Peyer's patch (tissue), 4 donors: Measurements from ENCODE around the gene RFFL.

Source experiments
- POLR2A ChIP-seq, 2 donors: fragments of 450-650 bp; IDR thresholded peaks; one replicate each; pipeline ENCODE4 v1.5.1; 2017; ENCODE audit warnings: antibody characterized with exemption in 2 of 2, mild to moderate bottlenecking in 2 of 2, moderate library complexity in 2 of 2
- TF ChIP-seq, protein P1 (sequence below), 6 experiments: fragments of 450-650 bp in 4 of 6; fragments of 200-600 bp in 2 of 6; sonication (generic) in 1 of 6; IDR thresholded peaks; one replicate each; pipeline ENCODE4 v1.5.1; 2017 to 2019; ENCODE audit warnings: antibody characterized with exemption in 6 of 6, mild to moderate bottlenecking in 3 of 6, moderate library complexity in 1 of 6

DNA sequence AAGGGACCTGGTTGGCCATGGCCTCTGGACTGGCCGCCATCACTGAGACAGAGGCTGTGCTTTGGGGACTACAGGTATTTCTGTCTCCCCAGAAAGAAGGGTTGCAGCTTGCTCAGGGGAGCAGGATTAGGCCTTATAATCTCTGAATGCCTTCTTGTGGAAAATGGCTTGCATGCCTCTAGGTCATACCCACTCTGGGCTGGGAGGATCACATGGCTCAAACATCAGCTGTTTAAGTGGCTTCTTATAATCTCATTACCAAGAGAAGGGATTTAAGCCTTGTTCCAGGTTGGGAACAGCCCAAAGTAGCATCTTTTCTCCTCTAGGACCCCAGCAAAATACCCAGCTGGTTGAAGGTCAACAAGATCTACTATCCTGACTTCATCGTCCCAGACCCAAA is 64.1 kb downstream of the RFFL start:
- TF ChIP-seq, protein P1, sequence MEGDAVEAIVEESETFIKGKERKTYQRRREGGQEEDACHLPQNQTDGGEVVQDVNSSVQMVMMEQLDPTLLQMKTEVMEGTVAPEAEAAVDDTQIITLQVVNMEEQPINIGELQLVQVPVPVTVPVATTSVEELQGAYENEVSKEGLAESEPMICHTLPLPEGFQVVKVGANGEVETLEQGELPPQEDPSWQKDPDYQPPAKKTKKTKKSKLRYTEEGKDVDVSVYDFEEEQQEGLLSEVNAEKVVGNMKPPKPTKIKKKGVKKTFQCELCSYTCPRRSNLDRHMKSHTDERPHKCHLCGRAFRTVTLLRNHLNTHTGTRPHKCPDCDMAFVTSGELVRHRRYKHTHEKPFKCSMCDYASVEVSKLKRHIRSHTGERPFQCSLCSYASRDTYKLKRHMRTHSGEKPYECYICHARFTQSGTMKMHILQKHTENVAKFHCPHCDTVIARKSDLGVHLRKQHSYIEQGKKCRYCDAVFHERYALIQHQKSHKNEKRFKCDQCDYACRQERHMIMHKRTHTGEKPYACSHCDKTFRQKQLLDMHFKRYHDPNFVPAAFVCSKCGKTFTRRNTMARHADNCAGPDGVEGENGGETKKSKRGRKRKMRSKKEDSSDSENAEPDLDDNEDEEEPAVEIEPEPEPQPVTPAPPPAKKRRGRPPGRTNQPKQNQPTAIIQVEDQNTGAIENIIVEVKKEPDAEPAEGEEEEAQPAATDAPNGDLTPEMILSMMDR (IDR thresholded peaks at IDR 0.05), result no peak
- no peak for TF ChIP-seq POLR2A (IDR thresholded peaks at IDR 0.05)
